ENCODE measurements around the gene FAM227A.
A peak's percentile ranks its signal among the peaks of the same experiment; 100 is the strongest.
"Not testable (repeated sequence)": the region's sequence is repeated elsewhere in the genome, so short reads cannot be mapped to it uniquely, and the experiment has no call there.

Gene FAM227A

DNA sequence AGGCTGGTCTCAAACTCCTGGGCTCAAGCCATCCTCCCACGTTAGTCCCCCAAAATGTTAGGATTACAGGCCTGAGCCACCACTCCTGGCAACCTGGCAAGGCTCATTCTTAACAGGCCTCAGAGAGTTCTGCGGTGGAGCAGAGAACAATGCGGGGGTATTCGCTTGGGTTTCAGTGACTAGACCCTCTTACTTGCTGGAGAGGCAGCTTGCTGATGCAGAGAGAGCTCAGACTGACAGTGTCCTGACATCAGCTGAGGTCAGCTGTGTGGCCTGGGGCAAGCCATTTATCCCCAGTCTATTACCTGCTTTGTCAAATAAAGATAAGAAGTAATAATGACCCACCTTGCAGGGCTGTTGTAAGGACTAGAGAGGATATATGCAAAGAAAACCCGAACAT, 46.0 kb downstream of the FAM227A start:
- no peak for DNase-seq

DNA sequence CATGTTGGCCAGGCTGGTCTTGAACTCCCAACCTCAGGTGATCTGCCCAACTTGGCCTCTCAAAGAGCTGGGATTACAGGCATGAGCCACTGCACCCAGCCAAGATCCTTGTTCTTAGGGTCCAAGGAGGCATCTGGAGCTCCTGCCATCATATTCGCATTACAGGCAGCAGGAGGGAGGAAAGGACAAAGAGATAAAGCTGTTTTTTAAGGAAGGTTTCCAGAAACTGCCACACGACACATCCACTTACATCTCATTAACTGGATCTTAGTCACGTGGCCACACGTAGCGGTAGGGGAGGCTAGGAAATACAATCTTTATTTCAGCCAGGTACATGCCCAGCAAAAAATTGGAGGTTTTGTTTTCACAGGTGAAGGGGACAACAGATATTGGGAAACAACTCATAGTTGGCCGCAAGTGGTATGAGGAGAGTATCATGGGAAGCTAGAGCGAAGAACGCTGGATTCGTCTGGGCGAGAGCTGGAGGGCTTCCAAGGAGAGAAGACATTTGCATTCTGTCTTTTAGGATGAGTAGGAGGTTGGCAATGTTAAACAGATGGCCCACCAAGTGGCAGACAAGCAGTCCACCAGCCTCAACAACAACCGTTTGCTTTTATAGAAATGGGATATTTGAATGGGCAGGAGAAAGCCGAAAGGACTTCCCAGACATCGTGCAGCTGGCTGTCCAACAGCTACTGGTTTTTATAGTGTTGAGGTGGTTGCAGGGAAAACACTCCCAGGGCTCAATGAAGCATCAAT, 47.0 kb downstream of the FAM227A start:
- no peak for DNase-seq

- no peak for DNase-seq
These were observed 48.5 kb downstream of the FAM227A start for GRCh38 chr22:38607680-38608079.

- no peak for DNase-seq
These were observed 54.0 kb downstream of the FAM227A start for GRCh38 chr22:38602166-38602565.

GRCh38 chr22:38601221-38601764, 54.9 kb downstream of the FAM227A start:
- no peak for DNase-seq

DNA sequence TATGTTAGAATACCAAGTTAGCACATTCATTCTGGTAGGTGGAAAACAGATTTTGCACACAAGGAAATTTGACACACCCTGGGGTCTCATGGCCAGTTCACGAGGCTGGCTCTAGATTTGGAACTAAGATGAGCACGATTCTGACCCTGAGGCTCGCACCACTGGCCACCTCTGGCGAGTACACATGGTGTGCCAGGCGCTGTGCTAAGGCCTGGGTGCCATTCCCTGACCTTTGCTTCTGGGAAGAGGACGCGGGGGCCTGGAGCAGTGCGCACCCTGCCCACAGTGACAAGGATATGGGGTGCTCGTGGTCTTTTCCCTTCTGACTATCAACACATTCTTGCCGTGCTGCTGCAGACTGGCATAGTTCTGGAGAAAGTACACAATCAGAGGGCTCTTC, 56.7 kb downstream of the FAM227A start:
- DNase-seq = no peak

DNA sequence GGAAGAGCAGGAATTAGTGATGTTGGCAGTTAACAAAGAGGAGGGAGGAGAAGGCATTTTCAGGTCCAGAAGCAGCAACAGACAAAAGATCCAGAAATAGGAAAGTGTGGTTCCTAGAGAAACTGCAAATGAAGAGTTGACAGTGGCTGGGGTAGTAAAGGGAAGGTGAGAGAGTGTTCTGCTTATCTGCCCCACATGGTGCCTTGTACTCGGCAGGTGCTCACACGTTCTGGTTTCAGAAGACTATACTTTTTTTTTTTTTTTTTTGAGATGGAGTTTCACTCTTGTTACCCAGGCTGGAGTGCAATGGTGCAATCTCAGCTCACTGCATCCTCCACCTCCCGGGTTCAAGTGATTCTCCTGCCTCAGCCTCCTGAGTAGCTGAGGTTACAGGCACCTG, 73.3 kb downstream of the FAM227A start:
- not testable (repeated sequence) for DNase-seq

DNA sequence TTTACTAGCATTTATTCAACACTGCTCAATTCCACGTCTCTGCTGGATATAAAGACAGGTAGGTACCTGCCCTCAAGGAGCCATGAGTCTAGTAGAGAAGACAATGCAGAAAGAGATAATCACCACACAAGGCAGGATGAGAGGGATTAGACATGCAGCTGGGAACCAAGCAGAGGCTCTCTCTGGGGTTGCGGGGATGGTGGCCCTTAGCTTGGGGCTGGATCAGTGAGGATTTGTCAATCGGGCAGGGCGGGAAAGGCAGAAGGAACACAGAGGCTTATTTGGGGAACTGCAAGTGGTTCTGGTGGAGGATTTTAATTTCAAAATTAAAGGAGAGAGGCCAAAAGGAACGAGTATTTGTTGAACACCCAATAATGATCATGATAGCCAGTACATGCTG, 77.7 kb downstream of the FAM227A start:
- DNase-seq = no peak

DNA sequence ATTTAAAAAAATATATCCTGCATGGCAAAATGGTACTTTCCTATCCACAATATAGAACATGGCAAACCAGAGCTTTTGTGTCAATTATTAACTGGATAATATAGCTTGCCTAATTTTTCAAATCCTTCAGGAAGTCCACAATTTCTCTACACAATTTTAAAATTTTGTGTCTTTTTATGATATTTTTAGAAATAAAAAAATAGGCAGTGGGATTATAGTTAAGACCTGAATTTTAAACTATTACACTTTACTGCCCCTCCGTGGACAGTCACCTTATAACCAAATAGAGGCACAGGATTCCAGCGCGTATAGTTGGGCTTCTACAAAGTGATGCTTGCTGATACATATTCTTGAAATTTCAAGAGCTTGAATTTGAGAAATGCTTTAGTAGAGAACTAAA, 84.1 kb downstream of the FAM227A start:
- DNase-seq = peak in 1 of 14 donors; percentile 50

DNA sequence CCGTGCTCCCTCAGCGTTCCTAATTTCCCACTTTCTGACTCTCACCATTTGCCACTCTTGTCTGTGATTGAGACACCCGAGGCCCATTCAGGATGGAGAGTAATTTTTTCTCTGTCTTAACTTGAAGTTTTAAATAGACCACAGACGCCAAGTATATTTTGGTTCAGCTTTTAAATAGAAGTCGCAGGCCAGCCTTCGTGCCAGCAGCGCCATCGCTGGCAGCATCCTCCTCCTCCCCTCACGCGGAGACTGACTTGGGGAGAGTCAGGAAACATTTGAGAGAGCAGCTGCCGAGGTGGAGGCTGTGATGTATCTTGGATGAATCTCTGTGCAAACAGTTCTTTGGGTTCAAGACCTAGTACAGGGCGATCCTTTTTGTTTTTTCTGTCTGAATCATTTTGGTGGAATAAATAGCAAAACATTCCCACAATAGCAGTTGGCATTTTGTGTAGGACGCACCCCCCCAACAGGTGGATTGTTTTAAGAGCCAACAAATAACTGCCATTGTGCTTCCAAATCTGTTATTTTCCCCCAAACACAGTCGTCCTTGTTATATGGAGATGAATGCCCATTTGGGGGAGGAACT, 85.3 kb downstream of the FAM227A start:
- peak in 7 of 14 donors; percentile 34 to 82 (median 50) for DNase-seq

DNA sequence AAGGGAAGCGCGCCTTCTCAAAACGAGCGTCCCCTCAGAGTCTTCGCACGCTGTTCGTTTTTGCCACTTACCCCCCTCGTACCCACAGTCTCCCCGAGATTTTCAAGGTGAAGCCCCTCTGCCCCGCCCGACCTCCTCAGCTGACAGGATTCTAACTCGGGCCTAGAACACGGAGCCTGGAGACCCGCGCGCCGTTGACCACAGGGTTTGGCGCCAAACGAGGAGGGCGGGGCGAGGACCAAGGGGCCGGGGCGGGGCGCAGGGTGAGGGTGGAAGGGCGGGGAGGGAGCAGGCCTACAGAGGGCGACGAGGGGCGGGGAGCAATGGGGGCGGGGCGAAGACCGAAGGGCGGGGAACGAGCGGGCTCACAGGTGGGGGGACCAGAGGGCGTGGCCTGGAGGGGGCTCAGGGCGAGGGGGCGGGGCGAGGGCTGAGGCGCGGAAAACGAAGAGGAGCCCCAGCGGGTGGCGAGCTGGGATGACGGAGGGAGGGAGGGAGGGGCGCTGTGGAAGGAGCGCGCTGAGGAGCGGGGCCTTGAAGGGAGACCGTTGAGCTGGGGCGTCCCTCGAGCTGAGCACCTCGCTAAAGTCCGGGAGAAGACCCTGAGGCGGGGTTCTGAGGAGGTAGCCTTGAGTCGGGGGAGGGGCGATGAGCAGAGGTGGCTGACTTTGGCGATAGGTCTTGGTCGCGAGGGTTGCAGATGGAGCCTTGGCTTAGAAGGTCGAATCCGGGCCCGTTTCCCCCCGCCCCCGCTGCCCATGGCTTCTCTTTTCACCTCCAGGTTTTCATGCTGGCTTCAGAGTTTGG, 86.0 kb downstream of the FAM227A start, which contains the start of gene DMC1:
DMC1 (minus strand) TSS at position 212 of the 807 bp plus-strand sequence. CDS start 1,927 bp downstream, outside the sequence.
- DNase-seq = peak; percentile 37 to 92 (median 74)

GRCh38 chr22:38569181-38569971, 86.8 kb downstream of the FAM227A start:
- peak in 1 of 14 donors; percentile 48 for DNase-seq

GRCh38 chr22:38567531-38568285, 88.5 kb downstream of the FAM227A start:
- no peak for DNase-seq

GRCh38 chr22:38566726-38567504, 89.3 kb downstream of the FAM227A start:
- peak in 1 of 14 donors; percentile 77 for DNase-seq

DNA sequence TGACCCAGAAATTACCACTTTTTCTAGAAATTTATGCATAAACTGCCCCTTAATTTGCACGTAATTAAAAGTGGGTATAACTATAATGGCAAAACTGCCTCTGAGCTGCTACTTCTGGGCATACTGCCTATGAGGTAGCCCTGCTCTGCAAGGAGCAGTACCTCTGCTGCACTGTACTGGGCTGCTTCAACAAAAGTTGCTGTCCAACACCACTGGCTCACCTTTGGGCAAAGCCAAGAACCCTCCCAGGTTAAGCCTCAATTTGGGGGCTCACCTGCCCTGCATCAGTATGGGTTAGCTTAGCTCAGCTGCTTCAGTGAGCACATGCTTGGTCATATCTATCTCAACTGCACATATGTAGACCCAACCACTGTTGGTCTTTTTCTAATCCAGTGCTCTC, 90.8 kb downstream of the FAM227A start:
- no peak for DNase-seq

- DNase-seq = no peak
These were observed 91.5 kb downstream of the FAM227A start for GRCh38 chr22:38564669-38565068.

- no peak for DNase-seq
These were observed 101.9 kb downstream of the FAM227A start for GRCh38 chr22:38554281-38554680.

- no peak for DNase-seq
These were observed 106.9 kb downstream of the FAM227A start for GRCh38 chr22:38549101-38549894.

DNA sequence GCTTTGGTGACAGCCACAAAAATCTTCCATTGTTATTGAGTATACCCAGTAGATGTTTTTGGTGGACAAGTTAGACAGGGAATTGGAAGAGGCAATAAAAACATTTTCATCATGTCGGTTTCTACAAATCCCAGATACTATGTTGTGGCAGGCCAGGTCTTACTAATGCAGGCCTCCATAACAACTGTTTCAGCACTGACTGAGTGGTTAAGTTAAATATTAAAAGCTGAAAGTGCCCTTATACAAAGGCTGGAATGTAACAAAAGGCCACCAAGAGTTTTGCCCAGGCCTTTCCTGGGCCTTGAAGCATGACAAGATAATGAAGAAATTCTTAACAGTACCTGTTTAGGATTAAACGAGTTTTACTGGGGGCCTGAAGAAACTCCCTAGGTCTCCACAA, 115.5 kb downstream of the FAM227A start:
- DNase-seq = no peak
